Measurements from ENCODE around the gene CA9.

CA9 gene

GRCh38 chr9:35652829-35653209 is 20.9 kb upstream of the CA9 start:
- ChIA-PET POLR2A (interaction anchor here (0.7 kb wide), 2 partner anchors 9 to 564 kb away, joined by 4 to 6 read pairs; no protein-coding TSS in a partner anchor), CTCF (interaction anchor here (1.7 kb wide), 1 partner anchor 173 kb away, joined by 5 read pairs; no protein-coding TSS in a partner anchor)
- TF ChIP-seq, protein P1, sequence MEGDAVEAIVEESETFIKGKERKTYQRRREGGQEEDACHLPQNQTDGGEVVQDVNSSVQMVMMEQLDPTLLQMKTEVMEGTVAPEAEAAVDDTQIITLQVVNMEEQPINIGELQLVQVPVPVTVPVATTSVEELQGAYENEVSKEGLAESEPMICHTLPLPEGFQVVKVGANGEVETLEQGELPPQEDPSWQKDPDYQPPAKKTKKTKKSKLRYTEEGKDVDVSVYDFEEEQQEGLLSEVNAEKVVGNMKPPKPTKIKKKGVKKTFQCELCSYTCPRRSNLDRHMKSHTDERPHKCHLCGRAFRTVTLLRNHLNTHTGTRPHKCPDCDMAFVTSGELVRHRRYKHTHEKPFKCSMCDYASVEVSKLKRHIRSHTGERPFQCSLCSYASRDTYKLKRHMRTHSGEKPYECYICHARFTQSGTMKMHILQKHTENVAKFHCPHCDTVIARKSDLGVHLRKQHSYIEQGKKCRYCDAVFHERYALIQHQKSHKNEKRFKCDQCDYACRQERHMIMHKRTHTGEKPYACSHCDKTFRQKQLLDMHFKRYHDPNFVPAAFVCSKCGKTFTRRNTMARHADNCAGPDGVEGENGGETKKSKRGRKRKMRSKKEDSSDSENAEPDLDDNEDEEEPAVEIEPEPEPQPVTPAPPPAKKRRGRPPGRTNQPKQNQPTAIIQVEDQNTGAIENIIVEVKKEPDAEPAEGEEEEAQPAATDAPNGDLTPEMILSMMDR (IDR thresholded peaks at IDR 0.05; ENCODE audit: control extremely low read depth, extremely low read depth, low read depth, missing control alignments), result no peak
- DNase-seq (ENCODE audit: extremely low spot score), result no peak

DNA sequence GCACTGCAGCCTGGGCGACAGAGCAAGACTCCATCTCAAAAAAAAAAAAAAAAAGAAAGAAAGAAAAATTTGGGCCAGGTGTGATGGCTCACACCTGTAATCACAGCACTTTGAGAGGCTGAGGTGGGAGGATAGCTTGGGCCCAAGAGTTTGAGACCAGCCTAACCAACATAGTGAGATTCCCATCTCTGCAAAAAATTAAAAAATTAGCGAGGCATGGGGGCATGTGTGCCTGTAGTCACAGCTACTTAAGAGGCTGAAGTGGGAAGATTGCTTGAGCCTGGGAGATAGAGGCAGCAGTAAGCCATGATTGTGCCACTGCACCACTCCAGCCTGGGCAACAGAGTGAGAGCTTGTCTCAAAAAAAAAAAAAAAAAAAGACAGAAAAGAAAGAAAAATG is 20.1 kb upstream of the CA9 start:
- CTCF ChIA-PET, result interaction anchor here (1.7 kb wide), 1 partner anchor 172 kb away, joined by 5 read pairs; no protein-coding TSS in a partner anchor
- TF ChIP-seq, protein P1 (IDR thresholded peaks at IDR 0.05; ENCODE audit: control extremely low read depth, extremely low read depth, low read depth, missing control alignments), result no peak
- POLR2A ChIA-PET, result interaction anchor here (0.6 to 0.7 kb wide), 4 partner anchors 8 to 984 kb away, joined by 3 to 6 read pairs (median 4); partner anchors contain the start of gene VCP
- DNase-seq (ENCODE audit: extremely low spot score), result no peak

- CTCF ChIA-PET, result interaction anchor here (0.7 to 12.2 kb wide), 12 partner anchors 8 to 93 kb away, joined by 3 to 138 read pairs (median 6); partner anchors contain the start of genes CREB3, GBA2, RGP1 and TLN1
- DNase-seq (ENCODE audit: extremely low spot score), result no peak
Measured at GRCh38 chr9:35656348-35656747, 17.4 kb upstream of the CA9 start.

DNA sequence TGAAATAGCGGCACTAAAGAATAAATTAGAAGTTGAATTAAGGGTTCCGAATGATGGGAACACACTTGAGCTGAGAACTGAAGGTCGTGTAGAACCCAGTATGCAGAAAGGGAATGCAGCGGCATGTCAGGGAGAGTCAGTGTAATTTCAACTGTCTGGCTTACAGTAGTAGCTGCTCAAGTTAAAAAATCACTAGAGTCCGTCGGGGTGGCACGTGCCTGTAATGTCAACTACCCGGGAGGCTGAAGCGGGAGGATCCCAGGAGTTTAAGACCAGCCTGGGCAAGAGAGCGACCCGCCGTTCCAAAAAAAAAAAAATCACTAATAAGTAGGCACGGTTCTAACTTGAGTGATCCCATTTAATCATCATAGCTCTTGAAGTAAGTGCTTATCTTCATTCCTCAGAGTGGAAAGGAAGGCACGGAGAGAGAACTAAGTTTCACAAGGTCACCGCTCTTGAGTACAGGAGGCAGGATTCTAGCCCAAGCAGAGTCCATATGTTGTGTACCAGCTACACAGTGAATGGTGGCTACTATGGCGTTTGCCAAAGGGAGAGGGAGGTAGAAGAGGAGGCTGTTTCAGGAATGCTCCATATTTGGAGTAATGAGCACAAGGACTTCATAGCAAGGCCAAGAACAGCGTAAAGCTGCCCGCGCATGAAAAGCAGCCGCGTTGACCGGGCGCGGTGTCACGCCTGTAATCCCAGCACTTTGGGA is 16.7 kb upstream of the CA9 start:
- CTCF ChIA-PET, result interaction anchor here (0.7 to 12.2 kb wide), 21 partner anchors 9 to 560 kb away, joined by 3 to 138 read pairs (median 5); partner anchors contain the start of genes FAM221B, GBA2, MSMP and PIGO
- POLR2A ChIA-PET, result interaction anchor here (0.9 to 1.2 kb wide), 3 partner anchors 11 to 76 kb away, joined by 3 read pairs; partner anchors contain the start of genes CREB3, TESK1 and TLN1
- DNase-seq (ENCODE audit: extremely low spot score), result no peak
- TF ChIP-seq, protein P1 (IDR thresholded peaks at IDR 0.05; ENCODE audit: control extremely low read depth, extremely low read depth, low read depth, missing control alignments), result no peak

More at GRCh38 chr9:35656348-35656747, 17.4 kb upstream of the CA9 start:
- TF ChIP-seq, protein P1 (IDR thresholded peaks at IDR 0.05; ENCODE audit: control extremely low read depth, extremely low read depth, low read depth, missing control alignments), result no peak
- POLR2A ChIA-PET, result no interaction called here

GRCh38 chr9:35657546-35658136 is 16.1 kb upstream of the CA9 start, which contains the start of gene RMRP:
RMRP (minus strand) TSS chr9:35658019.
- ChIA-PET POLR2A (interaction anchor here (0.6 to 1.2 kb wide), 5 partner anchors 12 to 199 kb away, joined by 3 read pairs; partner anchors contain the start of genes CREB3, TESK1 and TLN1), CTCF (interaction anchor here (0.9 to 12.2 kb wide), 26 partner anchors 8 to 561 kb away, joined by 3 to 138 read pairs (median 5); partner anchors contain the start of genes FAM221B, GBA2, MSMP and PIGO)
- DNase-seq (ENCODE audit: extremely low spot score), result peak; percentile 92
- TF ChIP-seq, protein P1 (IDR thresholded peaks at IDR 0.05; ENCODE audit: control extremely low read depth, extremely low read depth, low read depth, missing control alignments), result no peak

Measured in GM10248 (cell line).